Cerebellar cortex (tissue), 1 donor: ENCODE data around the gene PTPRD.

Source experiments
- DNase-seq: peaks from one replicate; pipeline ENCODE4 v3.0.0-alpha.2; 2015; ENCODE audit warnings: low spot score

Gene PTPRD

DNA sequence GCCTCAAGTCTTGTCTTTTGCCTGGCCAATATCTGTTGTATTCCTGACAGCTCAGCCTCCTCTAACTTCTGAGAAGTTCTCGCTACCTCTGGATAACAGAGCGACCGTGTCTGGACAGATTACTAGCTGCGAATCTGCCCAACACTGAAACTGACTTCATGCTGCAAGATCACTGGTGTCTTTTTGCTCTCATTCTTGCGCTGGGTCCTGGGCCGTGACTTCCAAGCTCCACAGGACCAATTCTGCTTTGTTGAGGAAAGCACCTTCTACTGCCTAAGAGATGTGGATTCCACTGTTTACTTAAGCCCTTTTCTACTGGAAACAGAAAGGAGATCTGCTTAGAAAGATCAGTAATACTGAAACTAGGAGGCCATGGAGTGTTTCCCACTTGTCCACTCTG lies 1834.4 kb downstream of the PTPRD start:
- peak; percentile 58 for DNase-seq

DNA sequence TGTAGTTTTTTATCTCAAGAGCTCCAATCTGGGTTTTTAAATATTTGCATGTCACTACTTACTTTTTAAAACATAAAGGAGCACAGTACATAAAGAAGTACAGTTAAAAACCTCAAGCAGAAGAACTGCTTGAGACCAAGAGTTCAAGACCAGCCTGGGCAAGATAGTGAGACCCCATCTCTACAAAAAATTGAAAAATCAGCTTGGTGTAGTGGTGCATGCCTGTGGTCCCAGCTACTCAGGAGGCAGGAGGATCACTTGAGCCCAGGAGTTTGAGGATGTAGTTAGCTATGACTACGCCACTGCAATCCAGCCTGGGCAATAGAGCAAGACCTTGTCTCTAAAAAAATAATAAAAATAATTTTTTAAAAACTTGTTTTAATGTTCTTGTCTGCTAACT lies 1840.5 kb downstream of the PTPRD start:
- DNase-seq: no peak

DNA sequence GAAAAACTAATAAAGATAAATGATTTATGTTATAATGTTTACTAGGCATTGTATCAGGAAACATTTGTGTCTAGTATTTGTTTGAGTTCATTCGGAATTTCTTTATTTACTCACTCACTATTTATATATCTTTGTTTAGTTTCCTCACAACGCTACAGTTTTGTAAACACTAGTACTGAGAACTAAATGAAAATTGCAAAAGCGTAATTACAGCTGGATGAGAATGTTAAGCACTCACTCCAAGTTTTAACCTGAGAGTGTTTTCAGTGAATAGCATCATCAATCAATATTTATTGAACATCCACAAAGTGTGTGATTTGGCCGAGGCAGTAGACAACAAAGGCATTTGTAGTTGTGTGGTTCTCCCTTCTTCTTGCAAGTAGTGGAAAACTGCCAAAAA lies 1843.6 kb downstream of the PTPRD start:
- DNase-seq: no peak

DNA sequence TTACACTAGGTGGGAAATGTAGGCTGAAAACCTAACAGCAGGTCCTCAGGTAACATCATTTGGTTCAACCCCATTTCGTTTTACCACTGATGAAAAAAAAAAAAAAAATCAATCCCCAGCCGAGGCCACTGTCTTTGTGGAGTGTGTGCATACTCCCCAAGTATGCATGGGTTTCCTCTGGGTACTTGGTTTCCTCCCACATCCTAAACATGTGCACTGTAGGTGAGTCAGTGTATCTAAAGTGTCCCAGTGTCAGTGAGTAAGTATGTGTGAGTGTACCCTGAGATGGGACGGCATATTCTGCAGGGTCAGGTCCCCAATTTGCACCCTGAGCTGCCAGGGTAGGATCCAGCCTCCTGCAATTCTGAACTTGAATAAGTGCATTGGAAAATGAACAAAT lies 1846.7 kb downstream of the PTPRD start:
- no peak for DNase-seq

DNA sequence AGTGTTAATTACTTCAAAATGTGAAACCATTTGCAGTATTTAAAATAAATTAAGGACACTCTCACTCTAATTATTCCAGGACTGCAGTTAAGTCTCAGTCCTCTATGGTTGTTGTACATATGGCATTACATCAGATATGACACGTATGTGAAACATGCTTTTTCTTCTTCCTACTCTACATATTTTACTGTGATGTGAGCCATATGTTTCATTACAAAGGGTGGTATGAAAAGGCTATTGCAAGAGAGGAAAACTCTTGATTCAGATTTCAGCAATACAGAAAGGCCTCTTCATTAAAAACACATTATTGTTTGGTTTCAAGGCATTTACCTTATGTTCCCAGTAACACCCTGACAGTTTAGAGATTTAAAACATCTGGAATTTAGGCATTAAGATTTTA lies 1848.8 kb downstream of the PTPRD start:
- no peak for DNase-seq

DNA sequence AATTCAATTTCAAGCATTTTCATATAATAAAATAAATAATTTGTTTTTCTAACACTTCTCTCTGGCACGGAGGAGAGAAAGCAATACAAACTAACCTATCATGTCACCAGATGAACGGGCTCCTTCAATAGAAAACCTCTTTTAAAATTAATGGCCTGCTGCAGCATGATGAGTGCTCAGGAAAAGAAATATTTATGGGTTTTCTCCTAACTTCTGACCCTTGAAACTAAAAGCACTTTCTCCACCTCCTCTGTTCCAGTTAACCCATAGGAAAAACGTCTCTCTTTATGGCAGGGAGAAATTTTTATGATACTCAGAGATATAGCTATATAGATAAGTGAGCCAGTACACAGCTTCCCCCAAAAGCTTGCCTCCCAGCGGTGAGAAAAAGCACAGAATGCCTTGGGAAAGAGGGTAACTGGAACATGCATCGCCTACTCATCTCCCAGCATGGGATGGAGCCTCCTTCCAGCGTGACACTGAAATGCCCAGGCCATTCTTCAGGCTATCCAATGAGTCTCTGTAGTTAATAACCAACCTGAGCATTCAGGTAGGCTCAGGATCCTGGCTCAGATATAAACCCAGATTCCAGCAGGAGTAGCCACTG lies 1850.2 kb downstream of the PTPRD start:
- no peak for DNase-seq

DNA sequence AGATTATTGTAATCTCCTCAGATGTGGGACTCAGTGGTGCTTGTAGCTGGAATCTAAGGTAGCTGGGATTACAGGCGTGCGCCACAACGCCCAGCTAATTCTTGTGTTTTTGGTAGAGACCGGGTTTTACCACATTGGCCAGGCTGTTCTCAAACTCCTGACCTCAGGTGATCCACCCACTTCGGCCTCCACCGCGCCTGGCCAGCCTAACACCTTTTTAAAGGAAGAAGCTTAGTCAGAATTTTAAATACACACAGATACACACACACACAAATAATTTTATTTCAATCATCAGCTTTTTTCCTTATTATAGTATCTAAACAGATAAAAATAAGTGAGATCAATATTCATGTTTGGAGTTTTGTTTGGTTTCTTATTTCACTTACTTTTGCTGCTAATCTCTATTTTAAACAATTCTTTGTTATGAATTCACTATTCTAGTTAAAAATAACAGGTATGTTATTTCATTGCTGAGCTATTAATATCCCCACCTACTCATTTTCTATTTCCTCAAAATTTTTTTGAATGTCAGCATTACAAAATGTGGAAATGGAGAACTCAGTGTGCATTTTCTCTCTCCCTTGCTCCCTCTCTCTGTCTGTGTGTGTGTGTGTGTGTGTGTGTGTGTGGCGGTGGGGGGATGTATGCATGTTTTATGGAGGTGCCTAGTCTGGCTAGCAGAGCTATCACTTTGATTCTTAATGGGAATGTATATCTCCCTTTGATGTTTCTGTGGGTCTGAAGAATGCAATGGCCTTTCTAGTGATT lies 1852.6 kb downstream of the PTPRD start:
- DNase-seq: no peak

DNA sequence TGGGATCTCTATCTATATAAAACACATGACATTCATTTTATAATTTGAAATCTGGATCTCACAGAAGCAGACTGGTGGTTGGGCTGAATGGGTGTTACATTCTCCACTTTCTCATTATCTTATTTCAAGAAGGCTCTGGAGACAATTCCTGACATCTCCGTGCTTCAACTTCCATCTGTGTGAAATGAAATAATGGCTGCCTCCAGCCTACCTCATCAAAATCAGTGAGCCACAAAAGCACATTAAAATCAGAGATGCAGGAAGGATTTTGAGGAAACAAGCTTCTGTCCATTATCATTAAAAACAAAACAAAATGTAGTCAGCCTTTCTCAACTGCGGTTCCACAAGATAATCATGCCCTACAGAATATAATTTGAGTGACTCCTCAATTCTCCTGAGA lies 1854.9 kb downstream of the PTPRD start:
- DNase-seq: no peak

DNA sequence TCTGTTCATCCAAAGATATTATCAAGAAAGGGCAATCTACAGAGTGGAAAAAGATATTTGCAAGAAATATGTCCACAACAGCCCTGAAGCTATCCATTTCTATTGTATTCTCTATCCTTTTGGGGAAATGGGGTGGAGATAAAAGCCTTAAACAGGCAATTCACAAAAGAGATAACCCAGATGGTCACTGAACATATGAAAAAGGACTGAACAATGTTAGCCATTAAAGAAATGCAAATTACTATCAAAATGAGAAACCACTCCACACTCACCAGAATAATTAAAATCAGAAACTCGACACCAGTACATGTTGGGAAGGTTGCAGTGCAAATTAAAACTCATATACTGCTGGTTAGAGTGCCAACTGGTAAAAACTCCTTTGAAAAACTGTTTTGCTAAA lies 1858.1 kb downstream of the PTPRD start:
- DNase-seq: no peak

DNA sequence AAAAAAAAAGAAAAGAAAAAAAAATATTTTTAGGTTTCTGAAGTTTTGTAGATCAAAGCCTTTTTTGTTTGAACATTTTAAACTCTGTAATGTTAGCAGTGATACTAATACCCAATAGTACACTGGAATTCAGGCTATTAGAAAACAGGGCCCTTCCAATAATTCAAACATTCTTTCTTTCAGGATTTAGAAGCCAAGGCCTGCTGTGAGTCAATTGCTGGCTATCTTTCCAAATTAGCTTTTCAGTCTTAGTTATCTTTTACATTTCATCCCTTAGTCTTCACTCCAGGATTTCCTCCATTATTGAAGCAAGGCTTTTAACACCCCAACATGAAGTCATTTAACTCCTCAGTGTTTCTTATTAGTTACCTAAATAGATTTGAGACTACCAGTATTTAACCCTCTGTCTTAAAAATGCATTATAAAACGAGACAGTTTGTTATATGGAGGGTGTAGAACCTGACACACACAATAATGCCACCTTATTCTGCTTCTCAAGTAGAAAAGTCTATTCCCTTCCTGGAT lies 1861.3 kb downstream of the PTPRD start:
- no peak for DNase-seq

DNA sequence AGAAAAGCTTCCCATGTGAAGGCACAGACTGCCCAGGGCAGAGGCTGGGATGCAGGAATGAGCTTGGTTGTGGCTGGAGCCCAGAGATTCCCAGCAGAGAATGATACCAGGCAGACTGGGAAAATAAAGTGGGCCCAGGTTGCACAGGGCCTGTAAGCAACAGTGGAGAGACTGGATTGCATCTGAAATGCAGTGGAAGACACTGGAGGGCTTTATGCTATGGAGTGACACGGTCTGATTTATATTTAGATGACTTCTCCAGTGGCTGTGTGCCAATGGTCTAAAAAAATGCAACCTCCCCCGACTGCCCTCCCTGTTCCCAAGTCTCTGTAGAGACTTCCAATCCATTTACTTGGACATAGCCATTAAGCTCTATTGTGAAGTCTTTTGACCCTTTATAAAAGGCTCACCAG lies 1862.2 kb downstream of the PTPRD start:
- DNase-seq: peak; percentile 25

DNA sequence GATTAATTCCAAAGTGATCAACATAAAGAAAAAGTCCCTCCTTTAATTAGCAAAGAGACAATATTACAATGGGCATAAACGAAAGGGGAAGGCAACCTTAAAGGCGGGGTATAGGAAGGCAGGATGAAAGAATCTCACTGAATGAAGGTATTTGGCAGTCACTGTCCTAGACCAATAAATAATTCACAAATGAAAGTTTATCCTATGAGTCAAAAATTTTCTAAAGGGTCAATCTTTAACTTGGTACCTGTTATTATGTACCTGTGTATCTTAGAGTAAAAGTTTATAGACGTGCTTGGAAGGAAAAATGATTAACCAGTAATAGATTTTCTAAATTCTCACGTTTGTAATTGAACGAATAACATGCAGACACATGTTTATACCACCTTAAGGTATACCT lies 1867.5 kb downstream of the PTPRD start:
- DNase-seq: no peak

DNA sequence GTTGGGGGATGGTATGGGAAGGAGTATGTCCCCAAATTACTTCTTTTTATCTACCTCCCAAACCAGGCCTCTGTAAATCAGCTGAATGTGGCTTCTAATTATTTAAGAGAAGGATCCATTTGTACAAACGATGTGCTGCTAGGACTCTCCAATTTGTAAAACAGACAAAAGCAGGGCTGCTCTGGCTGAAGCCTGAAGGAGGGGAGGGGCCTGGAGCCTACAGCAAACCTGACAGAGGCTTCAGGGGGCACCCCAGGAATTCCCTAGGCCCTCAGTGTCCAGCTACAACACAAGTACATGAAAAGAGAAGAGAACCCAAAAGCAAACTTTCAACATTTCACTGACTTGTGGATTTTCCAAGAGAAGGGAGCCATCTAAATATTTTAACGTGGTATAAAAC lies 1873.9 kb downstream of the PTPRD start:
- no peak for DNase-seq

DNA sequence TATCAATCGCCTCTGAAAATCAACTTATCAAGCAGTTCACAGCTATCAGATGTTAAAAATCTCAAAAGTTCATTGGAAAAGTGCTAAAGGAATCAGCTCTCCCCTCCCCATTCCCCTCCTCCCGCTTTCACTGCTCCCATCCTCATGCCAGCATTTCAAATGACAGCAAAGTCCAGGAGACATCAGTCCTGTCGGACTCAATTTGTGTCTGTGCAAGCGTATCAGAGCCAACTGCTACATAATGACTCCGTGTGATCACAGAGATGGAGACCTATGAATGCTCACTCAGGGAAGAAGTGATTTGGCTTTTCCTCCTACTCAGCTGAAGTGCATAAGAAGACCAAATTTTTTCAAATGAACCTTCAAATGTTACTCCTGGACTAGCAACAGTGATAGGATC lies 1876.0 kb downstream of the PTPRD start:
- DNase-seq: peak; percentile 93

DNA sequence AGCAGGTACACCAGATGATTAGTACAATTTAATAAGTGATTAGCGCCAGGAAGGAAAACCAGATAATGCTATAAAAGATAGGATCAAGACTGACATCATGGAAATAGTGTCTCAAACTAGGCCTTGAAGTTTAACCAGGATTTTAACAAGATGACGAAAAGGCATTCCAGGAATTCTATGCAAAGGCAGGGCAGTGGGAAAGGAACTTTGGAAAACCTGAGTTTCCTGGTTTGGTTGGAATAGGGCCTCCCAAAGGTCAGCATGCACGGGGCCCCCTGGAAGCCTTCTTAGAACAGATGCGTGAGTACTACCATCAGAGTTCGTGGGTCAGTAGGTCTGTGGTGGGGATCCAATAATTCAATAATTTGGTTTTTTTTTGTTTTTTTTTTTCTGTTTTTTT lies 1878.0 kb downstream of the PTPRD start:
- DNase-seq: no peak

DNA sequence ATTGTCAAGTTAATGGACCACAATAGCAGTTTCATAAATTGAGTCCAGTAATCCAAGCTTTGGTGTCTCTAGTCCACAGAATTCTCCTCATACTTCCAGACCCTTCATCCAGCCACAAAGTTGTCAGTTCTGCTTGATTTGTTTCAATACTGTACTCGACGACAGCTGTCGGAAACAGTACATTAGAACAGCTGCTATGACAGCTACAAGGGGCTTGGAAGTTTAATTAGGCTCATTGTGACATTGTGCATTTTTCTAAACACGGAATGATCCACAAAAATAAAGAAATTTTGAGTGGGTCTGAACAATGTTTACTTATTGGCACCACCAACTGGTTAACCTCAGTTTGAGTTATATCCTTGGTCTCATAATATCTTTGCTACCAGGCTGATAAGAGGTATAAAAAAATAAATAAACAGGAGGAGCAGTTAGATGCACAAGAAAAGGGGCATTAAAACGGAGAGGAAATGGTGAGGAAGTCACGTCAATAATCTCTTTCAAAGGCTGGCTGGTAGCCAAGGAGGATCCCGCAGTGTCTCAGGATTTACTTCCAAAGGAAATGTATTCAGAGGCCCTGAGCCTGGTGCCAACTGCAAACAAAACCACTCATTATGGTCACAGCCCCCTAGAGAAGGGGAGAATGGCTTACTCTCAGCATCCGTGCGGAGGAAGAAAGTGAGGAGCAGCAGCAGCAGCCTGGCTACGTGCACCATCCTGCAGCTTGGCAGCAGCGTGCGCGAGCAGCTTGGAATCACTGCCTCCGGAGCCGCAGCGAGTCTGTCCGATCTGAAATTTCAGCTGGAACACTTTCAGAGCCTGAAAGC lies 1879.5 kb downstream of the PTPRD start:
- peak; percentile 88 for DNase-seq

DNA sequence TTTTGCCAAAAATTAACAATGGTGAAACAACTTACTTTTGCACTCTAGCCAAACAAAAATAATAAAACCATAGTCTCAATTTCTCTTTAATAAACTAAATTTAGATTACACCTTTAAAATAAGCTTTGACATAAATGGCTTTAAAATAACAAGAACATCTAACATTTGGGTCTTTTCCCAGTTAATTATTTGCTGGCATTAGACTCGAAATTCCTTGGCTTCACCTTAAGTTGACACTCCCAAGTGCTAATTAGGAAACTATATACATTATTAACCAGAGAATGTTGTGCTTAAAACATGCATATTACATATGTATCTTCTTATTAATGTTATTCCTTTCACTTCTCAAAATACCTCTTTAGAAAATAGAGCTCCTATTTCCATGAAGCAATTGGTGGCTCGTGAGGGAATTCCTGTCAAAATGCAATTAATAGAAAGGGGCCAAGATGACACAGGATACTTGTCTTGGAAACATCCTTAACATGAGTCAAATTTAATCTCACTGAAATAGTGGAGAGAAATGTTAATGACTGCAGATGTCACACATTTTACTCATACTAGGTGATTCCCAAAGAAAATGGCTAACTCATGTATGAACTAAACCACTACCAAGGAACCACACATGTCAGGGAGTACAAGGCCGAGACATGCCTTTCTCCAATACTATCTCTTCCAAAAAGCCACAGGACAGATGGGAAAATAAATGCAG lies 1880.3 kb downstream of the PTPRD start:
- DNase-seq: peak; percentile 57

DNA sequence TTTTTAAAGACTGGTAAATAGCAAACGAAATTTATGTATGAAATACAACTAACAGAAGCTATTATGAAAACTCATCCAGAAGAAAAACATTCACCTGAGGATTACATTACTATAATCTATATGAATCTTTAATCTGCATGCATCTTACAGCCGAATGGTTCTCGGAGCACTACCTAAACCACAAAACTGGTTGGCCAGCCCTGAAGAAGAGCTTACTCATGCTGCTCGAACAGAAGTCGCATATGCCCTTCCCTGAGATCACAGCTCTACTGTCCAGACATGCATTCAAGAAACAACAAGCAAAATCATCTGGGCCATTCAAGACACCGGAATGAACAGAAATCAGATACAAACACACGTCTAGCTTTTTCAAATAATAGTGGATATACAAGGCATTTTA lies 1882.2 kb downstream of the PTPRD start:
- peak; percentile 73 for DNase-seq

DNA sequence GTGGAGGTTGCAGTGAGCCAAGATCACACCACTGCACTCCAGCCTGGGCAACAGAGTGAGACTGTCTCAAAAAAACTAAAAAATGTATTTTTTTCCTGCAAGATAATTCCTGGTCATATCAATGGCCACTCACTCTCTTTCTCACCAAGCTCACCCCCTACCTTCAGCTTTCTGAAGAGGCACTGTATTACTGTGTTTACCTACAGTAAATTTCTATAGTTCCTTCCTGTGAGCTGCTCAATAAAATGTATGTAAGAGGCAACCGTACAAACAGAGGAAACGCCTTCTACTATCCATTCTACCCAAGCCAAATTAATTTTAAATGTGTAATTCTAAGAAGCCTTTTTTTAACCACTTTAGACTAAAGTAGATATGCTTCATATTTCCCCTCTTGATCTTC lies 1883.9 kb downstream of the PTPRD start:
- no peak for DNase-seq

DNA sequence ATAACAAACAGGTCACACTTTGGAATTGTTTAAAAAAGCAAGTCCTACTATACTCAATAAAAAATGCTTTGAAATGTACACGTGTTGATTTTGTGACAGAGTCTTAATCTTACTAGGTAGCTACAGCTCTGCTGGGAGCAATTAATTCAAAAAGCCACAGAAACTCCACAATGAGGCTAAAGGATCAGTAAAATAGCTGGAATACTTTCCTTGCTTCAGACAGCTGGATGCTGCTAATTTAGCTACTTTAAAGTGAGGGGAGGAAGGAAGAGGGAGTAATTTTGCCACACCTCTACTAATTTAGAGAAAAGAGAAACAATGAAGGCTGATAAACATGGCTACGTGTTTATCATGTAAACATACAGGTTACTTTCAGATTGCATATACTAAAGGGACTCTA lies 1885.6 kb downstream of the PTPRD start:
- no peak for DNase-seq

DNA sequence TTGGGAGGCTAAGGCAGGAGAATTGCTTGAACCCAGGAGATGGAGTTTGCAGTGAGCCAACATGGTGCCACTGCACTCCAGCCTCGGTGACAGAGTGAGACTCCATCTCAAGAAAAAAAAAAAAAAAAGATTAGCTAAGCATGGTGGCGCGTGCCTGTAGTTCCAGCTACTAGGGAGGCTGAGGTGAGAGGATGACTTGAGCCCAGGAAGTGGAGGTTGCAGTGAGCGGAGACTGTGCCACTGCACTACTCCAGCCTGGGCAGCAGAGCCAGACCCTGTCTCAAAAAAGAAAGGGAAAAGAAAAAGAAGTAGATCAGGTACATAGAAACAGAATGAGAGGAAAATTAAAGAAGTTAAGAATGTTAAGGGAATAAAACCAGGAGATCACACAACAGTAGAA lies 1886.1 kb downstream of the PTPRD start:
- DNase-seq: no peak

DNA sequence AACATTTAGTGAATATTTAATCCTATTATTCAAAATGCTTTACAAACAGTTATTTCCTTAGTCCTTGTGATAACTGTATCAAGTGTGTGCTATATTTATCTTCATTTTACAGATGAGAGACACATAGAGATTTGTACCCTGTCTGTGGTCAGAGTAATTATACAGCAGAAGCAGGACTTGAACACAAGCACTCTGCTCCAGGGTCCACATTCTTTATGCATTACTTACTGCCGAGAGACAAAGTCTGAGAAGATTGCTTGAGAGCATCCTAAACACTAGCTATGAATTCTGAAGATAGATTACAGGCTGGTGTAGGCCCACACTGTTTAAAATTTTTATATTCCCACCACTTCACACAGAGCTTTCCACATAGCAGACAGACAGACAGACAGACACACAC lies 1887.2 kb downstream of the PTPRD start:
- no peak for DNase-seq
